ENCODE data around the gene PLXNA4.

PLXNA4 gene

GRCh38 chr7:132270517-132270916 is 305.8 kb downstream of the PLXNA4 start:
- DNase-seq (ENCODE audit: low read depth), result no peak

- no peak for DNase-seq (ENCODE audit: low read depth)
Observed at GRCh38 chr7:132269718-132270117, 306.6 kb downstream of the PLXNA4 start.

GRCh38 chr7:132263151-132263550 is 313.1 kb downstream of the PLXNA4 start:
- no peak for DNase-seq (ENCODE audit: low read depth)

- DNase-seq (ENCODE audit: low read depth), result no peak
Observed at GRCh38 chr7:132262160-132262470, 314.2 kb downstream of the PLXNA4 start.

- no peak for DNase-seq (ENCODE audit: low read depth)
Observed at GRCh38 chr7:132261327-132262159, 314.7 kb downstream of the PLXNA4 start.

- no peak for DNase-seq (ENCODE audit: low read depth)
Observed at GRCh38 chr7:132258231-132258630, 318.0 kb downstream of the PLXNA4 start.

- no peak for DNase-seq (ENCODE audit: low read depth)
Observed at GRCh38 chr7:132257253-132257652, 319.0 kb downstream of the PLXNA4 start.

GRCh38 chr7:132256721-132257212 is 319.5 kb downstream of the PLXNA4 start:
- no peak for DNase-seq (ENCODE audit: low read depth)

GRCh38 chr7:132255898-132256297 is 320.4 kb downstream of the PLXNA4 start:
- DNase-seq (ENCODE audit: low read depth), result no peak

GRCh38 chr7:132255115-132255797 is 321.0 kb downstream of the PLXNA4 start:
- no peak for DNase-seq (ENCODE audit: low read depth)

GRCh38 chr7:132254455-132254854 is 321.8 kb downstream of the PLXNA4 start:
- DNase-seq (ENCODE audit: low read depth), result no peak

GRCh38 chr7:132252793-132253100 is 323.5 kb downstream of the PLXNA4 start:
- no peak for DNase-seq (ENCODE audit: low read depth)

GRCh38 chr7:132251327-132251659 is 325.0 kb downstream of the PLXNA4 start:
- DNase-seq (ENCODE audit: low read depth), result no peak

GRCh38 chr7:132250480-132251326 is 325.6 kb downstream of the PLXNA4 start:
- DNase-seq (ENCODE audit: low read depth), result no peak

GRCh38 chr7:132249256-132249971 is 326.9 kb downstream of the PLXNA4 start:
- no peak for DNase-seq (ENCODE audit: low read depth)

- DNase-seq (ENCODE audit: low read depth), result no peak
Observed at GRCh38 chr7:132248841-132249240, 327.4 kb downstream of the PLXNA4 start.

- DNase-seq (ENCODE audit: low read depth), result no peak
Observed at GRCh38 chr7:132247995-132248618, 328.2 kb downstream of the PLXNA4 start.

- no peak for DNase-seq (ENCODE audit: low read depth)
Observed at GRCh38 chr7:132246591-132246990, 329.7 kb downstream of the PLXNA4 start.

GRCh38 chr7:132245539-132245938 is 330.7 kb downstream of the PLXNA4 start:
- no peak for DNase-seq (ENCODE audit: low read depth)

GRCh38 chr7:132244903-132245480 is 331.3 kb downstream of the PLXNA4 start:
- DNase-seq (ENCODE audit: low read depth), result no peak

- no peak for DNase-seq (ENCODE audit: low read depth)
Observed at GRCh38 chr7:132243463-132243862, 332.8 kb downstream of the PLXNA4 start.
